Body of pancreas (tissue), 4 donors: Measurements from ENCODE around the gene DOK6.

Experiments used
- POLR2A ChIP-seq, 3 donors: fragments of 450-650 bp; IDR thresholded peaks; one replicate each; pipeline ENCODE4 v1.6.1; 2016; ENCODE audit warnings: antibody characterized with exemption in 3 of 3, mild to moderate bottlenecking in 2 of 3
- TF ChIP-seq, protein P1 (sequence below), 7 experiments: fragments of 450-650 bp in 4 of 7; fragments of 200-600 bp in 3 of 7; sonication (generic) in 3 of 7; IDR thresholded peaks; one replicate each; pipeline ENCODE4 v1.5.1; 2016 to 2019; ENCODE audit warnings: antibody characterized with exemption in 7 of 7

GRCh38 chr18:69631281-69631680 lies 230.6 kb downstream of the DOK6 start:
- TF ChIP-seq, protein P1, sequence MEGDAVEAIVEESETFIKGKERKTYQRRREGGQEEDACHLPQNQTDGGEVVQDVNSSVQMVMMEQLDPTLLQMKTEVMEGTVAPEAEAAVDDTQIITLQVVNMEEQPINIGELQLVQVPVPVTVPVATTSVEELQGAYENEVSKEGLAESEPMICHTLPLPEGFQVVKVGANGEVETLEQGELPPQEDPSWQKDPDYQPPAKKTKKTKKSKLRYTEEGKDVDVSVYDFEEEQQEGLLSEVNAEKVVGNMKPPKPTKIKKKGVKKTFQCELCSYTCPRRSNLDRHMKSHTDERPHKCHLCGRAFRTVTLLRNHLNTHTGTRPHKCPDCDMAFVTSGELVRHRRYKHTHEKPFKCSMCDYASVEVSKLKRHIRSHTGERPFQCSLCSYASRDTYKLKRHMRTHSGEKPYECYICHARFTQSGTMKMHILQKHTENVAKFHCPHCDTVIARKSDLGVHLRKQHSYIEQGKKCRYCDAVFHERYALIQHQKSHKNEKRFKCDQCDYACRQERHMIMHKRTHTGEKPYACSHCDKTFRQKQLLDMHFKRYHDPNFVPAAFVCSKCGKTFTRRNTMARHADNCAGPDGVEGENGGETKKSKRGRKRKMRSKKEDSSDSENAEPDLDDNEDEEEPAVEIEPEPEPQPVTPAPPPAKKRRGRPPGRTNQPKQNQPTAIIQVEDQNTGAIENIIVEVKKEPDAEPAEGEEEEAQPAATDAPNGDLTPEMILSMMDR (IDR thresholded peaks at IDR 0.05) = no peak
- no peak for TF ChIP-seq POLR2A (IDR thresholded peaks at IDR 0.05)
